NB4 (cell line): ENCODE data around the gene POLR2H.

Experiments
- CTCF ChIP-seq: IDR thresholded peaks from one replicate; pipeline ENCODE4 v1.5.1; 2012; ENCODE audit warnings: low read depth, low read length
- MAX ChIP-seq: IDR thresholded peaks from 2 replicates; pipeline ENCODE4 v1.6.1; 2011; ENCODE audit warnings: low read depth, low read length
- POLR2A ChIP-seq: IDR thresholded peaks from 2 replicates; pipeline ENCODE4 v1.6.1; 2011; ENCODE audit warnings: mild to moderate bottlenecking; ENCODE audit not compliant: insufficient read length; ENCODE audit errors: extremely low read depth

GRCh38 chr3:184378651-184379357 lies 17.3 kb downstream of the POLR2H start:
- TF ChIP-seq CTCF: no peak
- TF ChIP-seq POLR2A: no peak
- no peak for TF ChIP-seq MAX
